Measurements from ENCODE around the gene HECA. TPM values are rescaled to one million over a fixed set of nuclear protein-coding genes. Genes with fewer than 3 reads are reported as not detected.

Gene HECA
- total and polyA plus RNA-seq, 10 of the 15 experiments (the other 5 are each of a cell fraction or from before 2014, with no cell fraction given) = 0.52 to 7.2 (median 2.7) TPM

DNA sequence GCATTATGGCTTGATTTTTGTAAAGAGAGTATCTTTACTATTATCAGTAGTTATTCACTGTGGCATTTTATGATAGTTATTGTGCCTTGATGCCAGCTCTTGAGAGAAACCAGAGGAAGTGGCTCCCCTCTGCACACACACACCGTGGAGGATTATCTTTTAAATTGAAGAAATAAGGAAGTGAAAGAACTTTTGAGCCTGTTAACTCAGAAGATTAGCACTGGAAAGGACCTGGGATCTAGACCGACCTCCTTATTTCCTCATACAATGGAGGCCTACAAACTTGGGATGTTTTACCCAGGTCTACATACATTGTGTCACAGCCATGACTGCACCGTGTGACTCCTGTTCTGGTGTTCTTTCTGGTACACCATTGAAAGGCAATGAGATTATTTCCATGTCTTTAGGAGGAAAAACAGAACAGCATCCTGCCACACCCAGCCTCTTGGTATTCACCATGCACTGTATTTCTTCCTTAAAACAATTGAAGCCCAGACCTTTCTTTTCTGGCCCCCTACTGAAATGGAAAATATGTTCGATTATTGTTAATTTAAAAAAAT is 40.6 kb downstream of the HECA start (continued):
- TF ChIP-seq NFIC (IDR thresholded peaks at IDR 0.05; ENCODE audit: low read depth, low read length) = 0 out of 2 replicates have a peak, but pooled peaks have one; percentile 33
- no peak for TF ChIP-seq RAD21 (IDR thresholded peaks at IDR 0.05; ENCODE audit: insufficient read depth, low read depth, low read length)

DNA sequence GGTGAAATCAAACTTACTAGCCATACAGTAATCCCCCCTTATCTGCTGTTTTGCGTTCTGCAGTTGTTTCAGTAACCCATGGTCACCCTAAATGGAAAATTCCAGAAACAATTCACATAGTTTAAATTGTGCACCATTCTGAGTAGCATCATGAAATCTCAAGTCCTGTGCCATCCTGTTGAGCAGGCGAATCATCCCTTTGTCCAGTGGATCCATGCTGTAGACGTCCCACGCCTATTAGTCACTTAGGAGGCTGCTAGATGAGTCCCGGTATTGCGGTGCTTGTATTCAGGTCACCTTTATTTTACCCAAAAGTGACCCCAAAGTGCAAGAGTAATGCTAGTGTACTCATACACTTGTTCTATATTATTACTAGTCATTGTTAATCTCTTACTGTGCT is 46.4 kb downstream of the HECA start:
- ChIA-PET SMC1A (ENCODE audit: uncharacterized antibody, unreplicated experiment) (no interaction called here), RAD21 (ENCODE audit: unreplicated experiment) (no interaction called here), CTCF (no interaction called here), POLR2A (no interaction called here)
- no TSS peak for BruUV-seq (replicated peaks)
- H3K27me3 ChIP-seq (replicated peaks in 1 of 2; ENCODE audit: control insufficient read depth in 2 of 2, insufficient read depth in 2 of 2, low read length in 1 of 2) = no peaks in the 10 kb centered on the region
- no peak overlapping the region for H3K27ac ChIP-seq (ENCODE audit: control insufficient read depth, insufficient read depth)
- H3K79me2 ChIP-seq (ENCODE audit: control insufficient read depth, insufficient read depth, low read length) = no peaks in the 10 kb centered on the region
- no peak for FAIRE-seq
- in situ Hi-C loops (cut with MboI) = no loop called here
- H3K4me2 ChIP-seq (ENCODE audit: control insufficient read depth, insufficient read depth) = no peak overlapping the region
- intact Hi-C loops (cut with micrococcal nuclease; ENCODE audit: unreplicated experiment) = no loop called here
- no peak overlapping the region for H3K9ac ChIP-seq (ENCODE audit: control insufficient read depth, insufficient read depth, low read length)
- TF ChIP-seq PML (IDR thresholded peaks at IDR 0.05; ENCODE audit: low read length) (no peak), POLR2AphosphoS2 (IDR thresholded peaks at IDR 0.05; ENCODE audit: low read depth, low read length) (no peak), TCF12 (IDR thresholded peaks at IDR 0.05; ENCODE audit: low read depth, low read length) (no peak), BCL11A (IDR thresholded peaks at IDR 0.05; ENCODE audit: low read depth, low read length) (no peak)
- WGBS (ENCODE audit: insufficient coverage, insufficient replicate concordance, low lambda C conversion rate, missing lambda C conversion rate) = 97% methylated on average over 6 of the region's 6 CpGs
- no peak for DNase-seq (ENCODE audit: low read depth, low spot score)
- no peak overlapping the region for H2AFZ ChIP-seq (ENCODE audit: control insufficient read depth, low read depth, low read length)
- H3K36me3 ChIP-seq (ENCODE audit: control insufficient read depth in 2 of 2, insufficient read depth in 2 of 2, low read length in 1 of 2) = peaks cover 0 to 5% of the 10 kb centered on the region in 2 experiments; a peak in 1 of 4 replicates
- ATAC-seq = no peak
- no peaks in the 10 kb centered on the region; the same call in 2 of the 3 replicates for H3K9me3 ChIP-seq (replicated peaks; ENCODE audit: control insufficient read depth, insufficient read depth, low read length)
- H3K4me3 ChIP-seq = no peak overlapping the region
- no peaks in the 10 kb centered on the region for H3K4me1 ChIP-seq (ENCODE audit: control insufficient read depth, insufficient read depth, low read length)
- H4K20me1 ChIP-seq (ENCODE audit: control insufficient read depth, insufficient read depth) = no peaks in the 10 kb centered on the region

DNA sequence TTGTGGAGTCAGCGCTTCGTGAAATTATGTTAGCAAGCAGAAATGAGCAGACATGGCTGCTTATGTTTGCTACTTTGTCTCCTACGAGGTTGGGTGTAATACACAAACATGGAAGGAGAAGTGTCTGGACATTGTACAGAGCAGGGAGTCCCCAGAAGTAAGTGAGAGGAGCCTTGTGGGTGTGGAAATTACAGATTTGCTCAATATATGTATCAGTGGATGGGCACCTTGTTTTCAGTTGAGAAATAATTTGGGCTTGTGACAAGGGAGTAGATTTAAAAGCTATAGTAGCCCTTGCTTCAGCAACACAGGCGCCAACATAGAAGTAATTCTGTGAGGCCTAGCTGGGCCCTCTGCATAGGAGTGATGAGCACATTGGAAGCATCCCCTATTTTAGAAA is 49.2 kb downstream of the HECA start:
- POLR2A ChIA-PET = no interaction called here
- DNase-seq (ENCODE audit: low read depth, low spot score) = no peak
- H3K4me2 ChIP-seq (ENCODE audit: control insufficient read depth, insufficient read depth) = no peak overlapping the region
- H3K4me1 ChIP-seq (ENCODE audit: control insufficient read depth, insufficient read depth, low read length) = no peaks in the 10 kb centered on the region
- RAD21 ChIA-PET (ENCODE audit: unreplicated experiment) = no interaction called here
- no peak overlapping the region for H3K4me3 ChIP-seq
- H4K20me1 ChIP-seq (ENCODE audit: control insufficient read depth, insufficient read depth) = no peaks in the 10 kb centered on the region
- H3K9ac ChIP-seq (ENCODE audit: control insufficient read depth, insufficient read depth, low read length) = no peak overlapping the region
- SMC1A ChIA-PET (ENCODE audit: uncharacterized antibody, unreplicated experiment) = interaction anchor here (2.2 kb wide), 1 partner anchor 181 kb away, joined by 4 read pairs; no protein-coding TSS in a partner anchor
- no peaks in the 10 kb centered on the region for H3K27me3 ChIP-seq (replicated peaks in 1 of 2; ENCODE audit: control insufficient read depth in 2 of 2, insufficient read depth in 2 of 2, low read length in 1 of 2)
- WGBS (ENCODE audit: insufficient coverage, insufficient replicate concordance, low lambda C conversion rate, missing lambda C conversion rate) = 76% methylated on average over 4 of the region's 4 CpGs
- no peaks in the 10 kb centered on the region for H3K9me3 ChIP-seq (replicated peaks; ENCODE audit: control insufficient read depth, insufficient read depth, low read length)
- no peaks in the 10 kb centered on the region for H3K36me3 ChIP-seq (ENCODE audit: control insufficient read depth in 2 of 2, insufficient read depth in 2 of 2, low read length in 1 of 2)
- CTCF ChIA-PET = no interaction called here
- no peak overlapping the region for H3K27ac ChIP-seq (ENCODE audit: control insufficient read depth, insufficient read depth)
- no TSS peak for BruUV-seq (replicated peaks)
- no peak overlapping the region for H2AFZ ChIP-seq (ENCODE audit: control insufficient read depth, low read depth, low read length)
- intact Hi-C loops (cut with micrococcal nuclease; ENCODE audit: unreplicated experiment) = no loop called here
- no peak for FAIRE-seq
- in situ Hi-C loops (cut with MboI) = no loop called here
- no peaks in the 10 kb centered on the region for H3K79me2 ChIP-seq (ENCODE audit: control insufficient read depth, insufficient read depth, low read length)
- no peak for ATAC-seq
- TF ChIP-seq TBL1XR1 (IDR thresholded peaks at IDR 0.05; ENCODE audit: low read depth, low read length) (no peak), RFX5 (IDR thresholded peaks at IDR 0.05; ENCODE audit: low read depth, low read length) (no peak), TCF3 (IDR thresholded peaks at IDR 0.05; ENCODE audit: borderline replicate concordance, insufficient read depth, low read depth, low read length) (no peak), TARDBP (IDR thresholded peaks at IDR 0.05; ENCODE audit: borderline replicate concordance) (no peak), SIX5 (IDR thresholded peaks at IDR 0.05; ENCODE audit: low read depth, low read length, severe bottlenecking) (no peak), ZBED1 (IDR thresholded peaks at IDR 0.05; ENCODE audit: borderline replicate concordance) (no peak), DPF2 (IDR thresholded peaks at IDR 0.05) (no peak), SMC3 (IDR thresholded peaks at IDR 0.05; ENCODE audit: borderline replicate concordance, low read length) (no peak), NFIC (IDR thresholded peaks at IDR 0.05; ENCODE audit: low read depth, low read length) (no peak), POU2F2 (IDR thresholded peaks at IDR 0.05; ENCODE audit: borderline replicate concordance, low read depth, low read length) (no peak), ZNF384 (IDR thresholded peaks at IDR 0.05; ENCODE audit: borderline replicate concordance, low read depth, low read length) (no peak)
- TF ChIP-seq, protein P1, sequence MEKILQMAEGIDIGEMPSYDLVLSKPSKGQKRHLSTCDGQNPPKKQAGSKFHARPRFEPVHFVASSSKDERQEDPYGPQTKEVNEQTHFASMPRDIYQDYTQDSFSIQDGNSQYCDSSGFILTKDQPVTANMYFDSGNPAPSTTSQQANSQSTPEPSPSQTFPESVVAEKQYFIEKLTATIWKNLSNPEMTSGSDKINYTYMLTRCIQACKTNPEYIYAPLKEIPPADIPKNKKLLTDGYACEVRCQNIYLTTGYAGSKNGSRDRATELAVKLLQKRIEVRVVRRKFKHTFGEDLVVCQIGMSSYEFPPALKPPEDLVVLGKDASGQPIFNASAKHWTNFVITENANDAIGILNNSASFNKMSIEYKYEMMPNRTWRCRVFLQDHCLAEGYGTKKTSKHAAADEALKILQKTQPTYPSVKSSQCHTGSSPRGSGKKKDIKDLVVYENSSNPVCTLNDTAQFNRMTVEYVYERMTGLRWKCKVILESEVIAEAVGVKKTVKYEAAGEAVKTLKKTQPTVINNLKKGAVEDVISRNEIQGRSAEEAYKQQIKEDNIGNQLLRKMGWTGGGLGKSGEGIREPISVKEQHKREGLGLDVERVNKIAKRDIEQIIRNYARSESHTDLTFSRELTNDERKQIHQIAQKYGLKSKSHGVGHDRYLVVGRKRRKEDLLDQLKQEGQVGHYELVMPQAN (conservative IDR thresholded peaks at IDR 0.05) = no peak
